Liver (tissue), 9 donors: ENCODE measurements around the gene NDFIP1. TPM values are rescaled to one million over a fixed set of nuclear protein-coding genes. Genes with fewer than 3 reads are reported as not detected.

Source experiments
- DNase-seq: peaks from one replicate; pipeline ENCODE4 v3.0.0-alpha.2; 2017; ENCODE audit warnings: low spot score
- H3K27ac ChIP-seq, 2 donors: one replicate each; pipeline ENCODE4 v1.7.0; 2013; ENCODE audit warnings: inconsistent platforms in 2 of 2, low read length in 2 of 2, control low read depth in 1 of 2, low read depth in 1 of 2, mild to moderate bottlenecking in 1 of 2
- H3K27me3 ChIP-seq, 4 donors: one replicate each; pipeline versions ENCODE4 v1.6.1 to v1.7.0; 2013; ENCODE audit warnings: low read length in 3 of 4, inconsistent platforms in 1 of 4, mild to moderate bottlenecking in 1 of 4, moderate library complexity in 1 of 4; ENCODE audit not compliant: control insufficient read depth in 4 of 4, insufficient read depth in 4 of 4
- H3K36me3 ChIP-seq, 4 donors: one replicate each; pipeline versions ENCODE4 v1.6.1 to v1.7.0; 2013; ENCODE audit warnings: low read length in 3 of 4, mild to moderate bottlenecking in 3 of 4, low read depth in 1 of 4, moderate library complexity in 1 of 4; ENCODE audit not compliant: control insufficient read depth in 4 of 4, insufficient read depth in 3 of 4
- H3K4me1 ChIP-seq, 4 donors: one replicate each; pipeline versions ENCODE4 v1.6.1 to v1.7.0; 2013; ENCODE audit warnings: low read length in 3 of 4, mild to moderate bottlenecking in 3 of 4, moderate library complexity in 1 of 4; ENCODE audit not compliant: control insufficient read depth in 4 of 4, insufficient read depth in 4 of 4
- H3K4me3 ChIP-seq, 3 donors: one replicate each; pipeline versions ENCODE4 v1.6.1 to v1.7.0; 2013; ENCODE audit warnings: low read length in 3 of 3, control low read depth in 1 of 3, low read depth in 1 of 3, mild to moderate bottlenecking in 1 of 3
- H3K9ac ChIP-seq, 2 donors: one replicate each; pipeline ENCODE4 v1.7.0; 2013; ENCODE audit warnings: low read length in 2 of 2, mild to moderate bottlenecking in 2 of 2, moderate library complexity in 2 of 2, control low read depth in 1 of 2, low read depth in 1 of 2
- H3K9me3 ChIP-seq, 4 donors: one replicate each; pipeline versions ENCODE4 v1.6.1 to v1.7.0; 2013; ENCODE audit warnings: low read length in 3 of 4; ENCODE audit not compliant: control insufficient read depth in 4 of 4
- ATF3 ChIP-seq: IDR thresholded peaks from 2 replicates; pipeline ENCODE4 v1.6.1; 2016; ENCODE audit warnings: antibody characterized with exemption
- EGR1 ChIP-seq, 2 donors: IDR thresholded peaks; 2 replicates each; pipeline ENCODE4 v1.6.1; 2016 to 2018; ENCODE audit warnings: antibody characterized with exemption in 2 of 2, low read depth in 2 of 2
- FOXA1 ChIP-seq: IDR thresholded peaks from 2 replicates; pipeline ENCODE4 v1.6.1; 2016; ENCODE audit warnings: antibody characterized with exemption
- FOXA2 ChIP-seq: IDR thresholded peaks from 2 replicates; pipeline ENCODE4 v1.6.1; 2016; ENCODE audit warnings: antibody characterized with exemption
- GABPA ChIP-seq, 2 donors: IDR thresholded peaks in 1 of 2; conservative IDR thresholded peaks in 1 of 2; 2 replicates each; pipeline ENCODE4 v1.6.1; 2016; ENCODE audit warnings: antibody characterized with exemption in 2 of 2, mild to moderate bottlenecking in 1 of 2, moderate library complexity in 1 of 2
- HNF4A ChIP-seq, 2 donors: conservative IDR thresholded peaks; 2 replicates each; pipeline ENCODE4 v1.6.1; 2016; ENCODE audit warnings: antibody characterized with exemption in 2 of 2, mild to moderate bottlenecking in 2 of 2
- HNF4G ChIP-seq: IDR thresholded peaks from 2 replicates; pipeline ENCODE4 v1.6.1; 2016; ENCODE audit warnings: antibody characterized with exemption
- JUND ChIP-seq, 2 donors: IDR thresholded peaks; 2 replicates each; pipeline ENCODE4 v1.6.1; 2016; ENCODE audit warnings: antibody characterized with exemption in 2 of 2
- MAX ChIP-seq: IDR thresholded peaks from 2 replicates; pipeline ENCODE4 v1.6.1; 2016; ENCODE audit warnings: antibody characterized with exemption
- NR2F2 ChIP-seq: IDR thresholded peaks from 2 replicates; pipeline ENCODE4 v1.6.1; 2016; ENCODE audit warnings: antibody characterized with exemption
- RAD21 ChIP-seq, 2 donors: IDR thresholded peaks; 2 replicates each; pipeline ENCODE4 v1.6.1; 2016; ENCODE audit warnings: antibody characterized with exemption in 2 of 2, mild to moderate bottlenecking in 2 of 2
- REST ChIP-seq: IDR thresholded peaks from 2 replicates; pipeline ENCODE4 v1.6.1; 2016; ENCODE audit warnings: antibody characterized with exemption, mild to moderate bottlenecking
- RXRA ChIP-seq, 2 donors: IDR thresholded peaks; 2 replicates each; pipeline ENCODE4 v1.6.1; 2017 to 2018; ENCODE audit warnings: antibody characterized with exemption in 2 of 2, mild to moderate bottlenecking in 1 of 2
- SP1 ChIP-seq: IDR thresholded peaks from 2 replicates; pipeline ENCODE4 v1.6.1; 2018; ENCODE audit warnings: antibody characterized with exemption, mild to moderate bottlenecking
- TAF1 ChIP-seq: conservative IDR thresholded peaks from 2 replicates; pipeline ENCODE4 v1.6.1; 2016; ENCODE audit warnings: antibody characterized with exemption, mild to moderate bottlenecking
- YY1 ChIP-seq: IDR thresholded peaks from 2 replicates; pipeline ENCODE4 v1.6.1; 2016; ENCODE audit warnings: antibody characterized with exemption, mild to moderate bottlenecking
- ZBTB33 ChIP-seq: IDR thresholded peaks from 2 replicates; pipeline ENCODE4 v1.6.1; 2016; ENCODE audit warnings: antibody characterized with exemption
- WGBS: extraction: QIAGEN DNeasy Blood & Tissue Kit; methylation state at CpG from one replicate; pipeline ENCODE4 v1.1.7; 2013; 5-methylcytosine and 5-hydroxymethylcytosine counted together
- polyA plus RNA-seq, 2 donors: library from polyadenylated mRNA; stranded (reverse) in 1 of 2; unstranded in 1 of 2; fragments of 200-250 nt in 1 of 2; fragments of >200 nt in 1 of 2; fragmentation: Nextera tagmentation in 1 of 2; extraction: Ambion mirVana in 1 of 2; gene quantifications; one replicate each; pipeline versions ENCODE4 v1.2.1 to v1.2.3, GENCODE V29; 2013 to 2015
- total RNA-seq, 2 donors: library from RNA; depleted of rRNA; stranded (reverse); fragments of >200 nt; gene quantifications; one replicate each; pipeline ENCODE4 v1.2.3, GENCODE V29; 2014
- TF ChIP-seq, protein P1 (sequence below): fragments of 150-350 bp; IDR thresholded peaks from 2 replicates; pipeline ENCODE4 v1.5.1; 2017; ENCODE audit warnings: improper control_type of control experiment, low read depth, low read length; ENCODE audit not compliant: missing input control
- donor health status: healthy.
- donor health status: healthy.
- donor health status: healthy.
- donor health status: healthy.
- donor health status: healthy.

The NDFIP1 gene
- total and polyA plus RNA-seq, 4 donors, result 43.5 to 68.1 (median 57.1) TPM

DNA sequence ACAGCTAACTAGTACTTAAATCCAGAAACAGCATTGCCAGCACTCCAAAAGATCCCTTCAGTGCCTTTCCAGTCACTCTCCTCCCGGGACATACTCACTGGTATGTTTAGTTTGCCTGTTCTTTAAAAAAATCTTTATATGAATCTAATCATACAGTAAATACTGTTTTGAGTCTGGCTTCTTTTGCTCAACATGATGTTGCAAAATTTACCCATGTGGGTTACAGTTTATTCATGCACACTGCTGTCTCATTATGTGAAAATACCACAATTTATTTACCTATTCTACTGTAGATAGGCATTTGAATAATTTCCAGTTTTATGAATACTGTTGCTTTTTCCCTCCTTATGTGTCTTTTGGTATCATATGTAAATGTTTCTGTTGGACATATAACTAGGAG, 13.5 kb downstream of the NDFIP1 start:
- WGBS, result 25% methylated on average over 1 of the region's 1 CpG
- no peaks in the 10 kb centered on the region for H3K36me3 ChIP-seq
- H3K9ac ChIP-seq, result no peak overlapping the region
- no peak overlapping the region for H3K4me3 ChIP-seq
- no peaks in the 10 kb centered on the region for H3K27me3 ChIP-seq
- no peak overlapping the region for H3K27ac ChIP-seq
- no peaks in the 10 kb centered on the region for H3K9me3 ChIP-seq
- H3K4me1 ChIP-seq, result peaks cover 5 to 28% (median 13%) of the 10 kb centered on the region in 4 donors
- no peak for TF ChIP-seq TAF1
- TF ChIP-seq RXRA (IDR thresholded peaks at IDR 0.05), result no peak
- no peak for TF ChIP-seq HNF4A (conservative IDR thresholded peaks at IDR 0.05)
- no peak for TF ChIP-seq GABPA (IDR thresholded peaks at IDR 0.05 in 1 of 2, conservative IDR thresholded peaks at IDR 0.05 in 1 of 2)
- TF ChIP-seq, protein P1, sequence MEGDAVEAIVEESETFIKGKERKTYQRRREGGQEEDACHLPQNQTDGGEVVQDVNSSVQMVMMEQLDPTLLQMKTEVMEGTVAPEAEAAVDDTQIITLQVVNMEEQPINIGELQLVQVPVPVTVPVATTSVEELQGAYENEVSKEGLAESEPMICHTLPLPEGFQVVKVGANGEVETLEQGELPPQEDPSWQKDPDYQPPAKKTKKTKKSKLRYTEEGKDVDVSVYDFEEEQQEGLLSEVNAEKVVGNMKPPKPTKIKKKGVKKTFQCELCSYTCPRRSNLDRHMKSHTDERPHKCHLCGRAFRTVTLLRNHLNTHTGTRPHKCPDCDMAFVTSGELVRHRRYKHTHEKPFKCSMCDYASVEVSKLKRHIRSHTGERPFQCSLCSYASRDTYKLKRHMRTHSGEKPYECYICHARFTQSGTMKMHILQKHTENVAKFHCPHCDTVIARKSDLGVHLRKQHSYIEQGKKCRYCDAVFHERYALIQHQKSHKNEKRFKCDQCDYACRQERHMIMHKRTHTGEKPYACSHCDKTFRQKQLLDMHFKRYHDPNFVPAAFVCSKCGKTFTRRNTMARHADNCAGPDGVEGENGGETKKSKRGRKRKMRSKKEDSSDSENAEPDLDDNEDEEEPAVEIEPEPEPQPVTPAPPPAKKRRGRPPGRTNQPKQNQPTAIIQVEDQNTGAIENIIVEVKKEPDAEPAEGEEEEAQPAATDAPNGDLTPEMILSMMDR, result no peak
- no peak for TF ChIP-seq YY1
- TF ChIP-seq REST, result no peak
- TF ChIP-seq NR2F2, result no peak
- TF ChIP-seq JUND (IDR thresholded peaks at IDR 0.05), result no peak
- TF ChIP-seq ATF3, result no peak
- no peak for TF ChIP-seq SP1
- no peak for TF ChIP-seq HNF4G
- no peak for TF ChIP-seq EGR1 (IDR thresholded peaks at IDR 0.05; ENCODE audit: low read depth in 2 of 2)
- no peak for TF ChIP-seq FOXA2
- no peak for TF ChIP-seq RAD21 (IDR thresholded peaks at IDR 0.05)
- TF ChIP-seq FOXA1, result no peak
- no peak for TF ChIP-seq MAX
- TF ChIP-seq ZBTB33, result no peak
- DNase-seq, result no peak
